ENCODE data around the gene RAB1A.

The RAB1A gene

DNA sequence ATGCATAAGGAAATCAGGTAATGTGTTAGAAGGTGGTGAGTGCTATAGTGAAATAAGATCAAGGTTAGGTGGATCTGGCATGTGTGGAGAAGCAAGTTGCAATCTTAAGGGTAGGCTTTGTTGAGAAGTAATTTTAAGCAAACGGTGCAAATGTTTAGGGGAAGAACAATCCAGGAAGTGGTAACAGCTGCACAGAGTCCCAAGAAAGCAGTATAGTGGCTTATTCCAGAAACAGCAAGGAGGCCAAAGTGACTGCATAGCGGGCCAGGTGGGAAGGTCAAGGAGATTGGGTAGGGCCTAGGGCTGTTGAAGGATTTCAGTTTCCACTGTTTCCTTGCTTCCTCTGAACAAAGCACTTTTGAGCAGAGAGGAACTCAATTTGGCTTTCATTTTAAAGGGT, 30.0 kb upstream of the RAB1A start:
- no peak for TF ChIP-seq SIN3A (IDR thresholded peaks at IDR 0.05; ENCODE audit: borderline replicate concordance, insufficient read depth, low read length)
- TF ChIP-seq REST (IDR thresholded peaks at IDR 0.05; ENCODE audit: insufficient read depth in 1 of 2, low read depth in 2 of 2, low read length in 2 of 2) = no peak
- TF ChIP-seq POLR2AphosphoS5 (IDR thresholded peaks at IDR 0.05; ENCODE audit: low read depth, low read length) = no peak
- TF ChIP-seq TAF1 (IDR thresholded peaks at IDR 0.05; ENCODE audit: borderline replicate concordance, insufficient read depth, low read length) = no peak

- TF ChIP-seq SIN3A (IDR thresholded peaks at IDR 0.05; ENCODE audit: borderline replicate concordance, insufficient read depth, low read length) = no peak
- no peak for TF ChIP-seq POLR2AphosphoS5 (IDR thresholded peaks at IDR 0.05; ENCODE audit: low read depth, low read length)
- TF ChIP-seq TAF1 (IDR thresholded peaks at IDR 0.05; ENCODE audit: borderline replicate concordance, insufficient read depth, low read length) = no peak
Measured at GRCh38 chr2:65159261-65159660, 29.4 kb upstream of the RAB1A start.

DNA sequence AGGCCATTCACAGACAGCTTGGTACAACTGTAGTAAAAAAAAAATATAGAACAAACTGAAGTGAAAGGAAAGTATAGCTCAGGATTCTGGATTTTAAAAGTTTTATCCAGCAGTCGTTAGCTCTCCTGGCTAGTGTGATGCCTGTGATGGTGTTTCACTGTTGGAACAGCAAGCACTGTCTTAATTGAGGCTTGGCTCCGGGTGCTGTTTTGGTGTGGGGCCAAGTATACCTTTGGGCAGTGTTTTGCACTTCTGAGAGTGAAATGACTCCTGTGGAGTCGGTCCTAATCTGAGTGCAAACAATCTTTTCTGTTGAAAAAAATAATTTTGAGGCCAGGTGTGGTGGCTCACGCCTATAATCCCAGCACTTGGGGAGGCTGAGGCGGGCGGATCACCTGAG, 28.7 kb upstream of the RAB1A start:
- TF ChIP-seq FOXP2 (optimal IDR thresholded peaks at IDR 0.05; ENCODE audit: borderline replicate concordance, extremely low read depth, extremely low read length, insufficient read depth) (no peak), SIN3A (IDR thresholded peaks at IDR 0.05; ENCODE audit: borderline replicate concordance, insufficient read depth, low read length) (no peak), TAF1 (IDR thresholded peaks at IDR 0.05; ENCODE audit: borderline replicate concordance, insufficient read depth, low read length) (no peak), POLR2AphosphoS5 (IDR thresholded peaks at IDR 0.05; ENCODE audit: low read depth, low read length) (no peak), REST (IDR thresholded peaks at IDR 0.05; ENCODE audit: insufficient read depth in 1 of 2, low read depth in 2 of 2, low read length in 2 of 2) (no peak)

DNA sequence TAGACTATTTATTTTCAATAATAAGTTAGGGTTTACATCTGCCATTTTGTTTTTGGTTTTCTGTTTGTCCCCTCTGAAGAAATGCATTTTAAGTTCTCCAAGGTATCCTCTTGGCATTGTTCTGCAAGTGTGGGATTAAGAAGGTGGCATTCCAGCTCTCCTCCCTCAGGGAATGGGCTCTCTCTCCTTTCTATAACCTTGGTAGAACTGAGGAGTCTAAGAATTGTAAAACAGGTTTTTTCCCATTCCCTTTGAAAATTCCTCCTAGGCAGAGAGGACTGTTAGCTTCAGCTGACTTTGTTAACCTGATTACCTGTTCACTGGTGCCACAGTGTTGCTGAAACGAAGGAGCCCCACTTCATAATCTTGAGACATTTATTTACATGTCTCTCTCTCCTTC, 26.1 kb upstream of the RAB1A start:
- no peak for TF ChIP-seq REST (IDR thresholded peaks at IDR 0.05; ENCODE audit: insufficient read depth in 1 of 2, low read depth in 2 of 2, low read length in 2 of 2)
- TF ChIP-seq TAF1 (IDR thresholded peaks at IDR 0.05; ENCODE audit: borderline replicate concordance, insufficient read depth, low read length) = no peak
- no peak for TF ChIP-seq SIN3A (IDR thresholded peaks at IDR 0.05; ENCODE audit: borderline replicate concordance, insufficient read depth, low read length)
- TF ChIP-seq FOXP2 (optimal IDR thresholded peaks at IDR 0.05; ENCODE audit: borderline replicate concordance, extremely low read depth, extremely low read length, insufficient read depth) = no peak
- no peak for TF ChIP-seq POLR2AphosphoS5 (IDR thresholded peaks at IDR 0.05; ENCODE audit: low read depth, low read length)

DNA sequence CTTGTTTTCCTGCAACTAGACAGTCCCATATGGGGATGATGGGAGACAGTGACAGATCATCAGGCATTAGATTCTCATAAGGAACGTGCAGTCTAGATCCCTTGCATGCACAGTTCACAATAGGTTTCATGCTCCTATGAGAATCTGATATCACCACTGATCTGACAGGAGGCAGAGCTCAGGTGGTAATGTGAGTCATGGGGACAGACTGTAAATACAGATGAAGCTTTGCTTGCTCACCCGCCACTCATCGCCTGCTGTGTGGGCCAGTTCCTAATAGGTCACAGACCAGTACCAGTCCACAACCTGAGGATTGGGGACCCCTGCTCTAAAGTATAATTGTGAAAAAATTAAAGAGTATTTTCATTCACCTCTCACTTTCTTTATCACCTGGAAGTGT, 23.6 kb upstream of the RAB1A start:
- TF ChIP-seq REST (IDR thresholded peaks at IDR 0.05; ENCODE audit: insufficient read depth in 1 of 2, low read depth in 2 of 2, low read length in 2 of 2) (no peak), FOXP2 (optimal IDR thresholded peaks at IDR 0.05; ENCODE audit: borderline replicate concordance, extremely low read depth, extremely low read length, insufficient read depth) (no peak), TAF1 (IDR thresholded peaks at IDR 0.05; ENCODE audit: borderline replicate concordance, insufficient read depth, low read length) (no peak), SIN3A (IDR thresholded peaks at IDR 0.05; ENCODE audit: borderline replicate concordance, insufficient read depth, low read length) (no peak), POLR2AphosphoS5 (IDR thresholded peaks at IDR 0.05; ENCODE audit: low read depth, low read length) (no peak)

Measured in PFSK-1 (cell line).